ENCODE measurements around the gene KCNA3. TPM values are rescaled to one million over a fixed set of nuclear protein-coding genes. Genes with fewer than 3 reads are reported as not detected.

KCNA3 gene
- total RNA-seq, 2 donors from 2014 or later = 0.20 to 0.27 TPM

DNA sequence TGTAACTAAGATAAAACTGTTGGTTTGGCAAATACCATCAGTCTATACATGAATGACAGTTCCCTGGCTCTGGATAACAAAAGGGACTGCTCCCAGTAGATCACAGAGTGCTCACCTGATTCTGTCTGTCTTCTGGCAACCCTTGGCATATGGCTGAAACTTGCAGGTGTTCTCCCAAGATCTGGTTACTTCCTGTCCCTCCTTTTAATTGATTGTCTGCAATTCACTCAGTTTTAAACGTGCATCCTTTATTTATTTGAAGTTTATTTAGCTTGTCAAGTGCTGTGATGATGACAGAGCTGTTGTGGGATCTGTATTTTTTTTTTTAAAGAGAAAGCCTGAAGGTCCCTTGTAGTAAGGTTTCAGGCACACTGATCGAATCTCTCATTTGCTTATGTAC is 3.4 kb downstream of the KCNA3 start:
- Mint-ChIP-seq H3K4me3 (no peak overlapping the region), H3K27me3 (ENCODE audit: insufficient read depth) (peaks cover 65% of the 10 kb centered on the region), H3K36me3 (ENCODE audit: low read depth) (no peaks in the 10 kb centered on the region), H3K4me1 (no peaks in the 10 kb centered on the region), H3K9me3 (peaks cover 7% of the 10 kb centered on the region), H3K27ac (no peak overlapping the region)
- DNase-seq = no peak
- peaks cover 6% of the 10 kb centered on the region for H3K9me3 ChIP-seq (ENCODE audit: control insufficient read depth, low read length)
- no peaks in the 10 kb centered on the region for H3K4me1 ChIP-seq (ENCODE audit: control insufficient read depth, insufficient read depth, low read length)
- H3K4me3 ChIP-seq (ENCODE audit: low read length) = no peak overlapping the region
- TF ChIP-seq, protein P1, sequence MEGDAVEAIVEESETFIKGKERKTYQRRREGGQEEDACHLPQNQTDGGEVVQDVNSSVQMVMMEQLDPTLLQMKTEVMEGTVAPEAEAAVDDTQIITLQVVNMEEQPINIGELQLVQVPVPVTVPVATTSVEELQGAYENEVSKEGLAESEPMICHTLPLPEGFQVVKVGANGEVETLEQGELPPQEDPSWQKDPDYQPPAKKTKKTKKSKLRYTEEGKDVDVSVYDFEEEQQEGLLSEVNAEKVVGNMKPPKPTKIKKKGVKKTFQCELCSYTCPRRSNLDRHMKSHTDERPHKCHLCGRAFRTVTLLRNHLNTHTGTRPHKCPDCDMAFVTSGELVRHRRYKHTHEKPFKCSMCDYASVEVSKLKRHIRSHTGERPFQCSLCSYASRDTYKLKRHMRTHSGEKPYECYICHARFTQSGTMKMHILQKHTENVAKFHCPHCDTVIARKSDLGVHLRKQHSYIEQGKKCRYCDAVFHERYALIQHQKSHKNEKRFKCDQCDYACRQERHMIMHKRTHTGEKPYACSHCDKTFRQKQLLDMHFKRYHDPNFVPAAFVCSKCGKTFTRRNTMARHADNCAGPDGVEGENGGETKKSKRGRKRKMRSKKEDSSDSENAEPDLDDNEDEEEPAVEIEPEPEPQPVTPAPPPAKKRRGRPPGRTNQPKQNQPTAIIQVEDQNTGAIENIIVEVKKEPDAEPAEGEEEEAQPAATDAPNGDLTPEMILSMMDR (conservative IDR thresholded peaks at IDR 0.05) = no peak
- no peaks in the 10 kb centered on the region for H3K36me3 ChIP-seq (ENCODE audit: control insufficient read depth, insufficient read depth, low read length)
- H3K27me3 ChIP-seq (ENCODE audit: control insufficient read depth, insufficient read depth, low read length, poor library complexity, severe bottlenecking) = peaks cover 91% of the 10 kb centered on the region
- no peak overlapping the region for H3K27ac ChIP-seq (ENCODE audit: low read depth, low read length)
- H3K9ac ChIP-seq (ENCODE audit: extremely low read depth, low read length, poor library complexity, severe bottlenecking) = no peak overlapping the region
- WGBS, 2 experiments (ENCODE audit: insufficient coverage in 1 of 2, insufficient read length in 1 of 2) = 66% methylated on average over 2 of the region's 2 CpGs; no CpG with 5 or more reads in 1 of the 2 experiments

DNA sequence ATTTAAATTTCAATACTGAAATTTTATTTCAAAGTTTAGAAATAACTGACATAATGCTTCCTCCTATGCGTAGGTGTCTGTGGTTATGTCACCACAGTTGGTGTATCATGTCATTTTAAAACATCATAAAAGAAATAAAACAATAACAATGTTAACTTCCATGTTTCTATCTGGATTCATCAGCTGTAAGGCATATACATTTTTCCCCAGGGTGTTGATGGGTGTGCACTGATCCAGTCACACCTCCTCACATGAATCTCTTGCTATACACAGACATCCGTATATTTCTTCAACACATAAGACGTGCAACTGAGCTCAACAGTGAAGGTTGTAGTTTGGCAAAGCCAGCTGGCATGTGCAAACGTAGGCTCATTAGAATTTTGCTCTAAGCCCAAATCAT is 6.2 kb downstream of the KCNA3 start:
- 70 to 80% methylated on average over 2 to 4 of the region's 4 CpGs for WGBS, 2 experiments (ENCODE audit: insufficient coverage in 1 of 2, insufficient read length in 1 of 2)
- Mint-ChIP-seq H3K27ac (no peak overlapping the region), H3K36me3 (ENCODE audit: low read depth) (no peaks in the 10 kb centered on the region), H3K9me3 (peaks cover 4% of the 10 kb centered on the region), H3K4me1 (no peaks in the 10 kb centered on the region), H3K4me3 (no peak overlapping the region), H3K27me3 (ENCODE audit: insufficient read depth) (peaks cover 42% of the 10 kb centered on the region)
- TF ChIP-seq, protein P1 (conservative IDR thresholded peaks at IDR 0.05) = no peak
- Histone ChIP-seq H3K4me1 (ENCODE audit: control insufficient read depth, insufficient read depth, low read length) (no peaks in the 10 kb centered on the region), H3K36me3 (ENCODE audit: control insufficient read depth, insufficient read depth, low read length) (no peaks in the 10 kb centered on the region), H3K9me3 (ENCODE audit: control insufficient read depth, low read length) (peaks cover 5% of the 10 kb centered on the region), H3K9ac (ENCODE audit: extremely low read depth, low read length, poor library complexity, severe bottlenecking) (no peak overlapping the region), H3K27me3 (ENCODE audit: control insufficient read depth, insufficient read depth, low read length, poor library complexity, severe bottlenecking) (peaks cover 68% of the 10 kb centered on the region), H3K27ac (ENCODE audit: low read depth, low read length) (no peak overlapping the region), H3K4me3 (ENCODE audit: low read length) (no peak overlapping the region)
- no peak for DNase-seq

DNA sequence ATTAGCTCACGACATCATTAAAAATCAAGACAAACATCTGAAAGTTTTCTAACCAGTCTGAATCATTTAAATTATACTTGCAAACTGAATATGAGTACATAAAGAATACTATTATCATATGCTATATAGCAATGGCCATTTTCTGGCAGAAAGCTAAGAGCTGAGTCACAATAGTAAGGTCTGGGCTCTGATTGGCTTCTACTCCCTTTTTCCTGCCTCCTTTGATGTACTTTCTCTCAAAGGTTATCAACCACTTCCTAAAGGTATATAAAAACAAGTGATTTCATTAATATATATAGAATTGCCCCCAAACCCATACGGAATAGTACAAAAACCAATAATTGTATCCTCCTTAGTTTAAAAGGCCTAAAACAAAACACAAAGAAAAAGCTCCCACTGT is 7.0 kb downstream of the KCNA3 start:
- H3K9ac ChIP-seq (ENCODE audit: extremely low read depth, low read length, poor library complexity, severe bottlenecking) = no peak overlapping the region
- no peaks in the 10 kb centered on the region for H3K9me3 ChIP-seq (ENCODE audit: control insufficient read depth, low read length)
- no peaks in the 10 kb centered on the region for H3K4me1 ChIP-seq (ENCODE audit: control insufficient read depth, insufficient read depth, low read length)
- Mint-ChIP-seq H3K27me3 (ENCODE audit: insufficient read depth) (peaks cover 34% of the 10 kb centered on the region), H3K4me1 (no peaks in the 10 kb centered on the region), H3K9me3 (no peaks in the 10 kb centered on the region), H3K36me3 (ENCODE audit: low read depth) (no peaks in the 10 kb centered on the region), H3K27ac (no peak overlapping the region), H3K4me3 (no peak overlapping the region)
- H3K36me3 ChIP-seq (ENCODE audit: control insufficient read depth, insufficient read depth, low read length) = no peaks in the 10 kb centered on the region
- peaks cover 60% of the 10 kb centered on the region for H3K27me3 ChIP-seq (ENCODE audit: control insufficient read depth, insufficient read depth, low read length, poor library complexity, severe bottlenecking)
- H3K27ac ChIP-seq (ENCODE audit: low read depth, low read length) = no peak overlapping the region
- no peak overlapping the region for H3K4me3 ChIP-seq (ENCODE audit: low read length)
- WGBS, 2 experiments (ENCODE audit: insufficient coverage in 1 of 2, insufficient read length in 1 of 2) = 79 to 87% methylated on average over 2 of the region's 2 CpGs
- TF ChIP-seq, protein P1 (conservative IDR thresholded peaks at IDR 0.05) = no peak
- DNase-seq = no peak
